ENCODE results near the gene CLTCL1.

The CLTCL1 gene

DNA sequence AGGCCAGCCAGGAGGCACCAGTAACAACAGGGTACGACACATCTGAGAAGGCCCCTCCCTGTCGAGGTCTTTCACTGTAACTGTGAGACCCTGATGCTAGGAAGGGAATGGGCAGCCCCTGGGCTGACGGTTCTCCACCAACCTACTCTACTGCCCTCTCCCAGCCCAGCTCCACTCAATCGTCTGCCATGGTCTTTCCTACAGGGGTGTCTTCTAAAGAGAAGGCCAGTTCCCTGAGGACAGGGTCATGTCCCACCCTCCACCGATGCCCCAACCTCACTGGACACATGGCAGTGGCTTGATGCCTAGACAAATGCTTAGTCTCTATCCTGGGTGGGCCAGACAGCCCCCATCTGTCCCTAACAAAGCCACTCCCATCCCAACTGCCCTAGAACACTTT, 67.0 kb downstream of the CLTCL1 start:
- H2AFZ ChIP-seq: no peak overlapping the region
- H3K27ac ChIP-seq: no peak overlapping the region
- TF ChIP-seq, protein P1, sequence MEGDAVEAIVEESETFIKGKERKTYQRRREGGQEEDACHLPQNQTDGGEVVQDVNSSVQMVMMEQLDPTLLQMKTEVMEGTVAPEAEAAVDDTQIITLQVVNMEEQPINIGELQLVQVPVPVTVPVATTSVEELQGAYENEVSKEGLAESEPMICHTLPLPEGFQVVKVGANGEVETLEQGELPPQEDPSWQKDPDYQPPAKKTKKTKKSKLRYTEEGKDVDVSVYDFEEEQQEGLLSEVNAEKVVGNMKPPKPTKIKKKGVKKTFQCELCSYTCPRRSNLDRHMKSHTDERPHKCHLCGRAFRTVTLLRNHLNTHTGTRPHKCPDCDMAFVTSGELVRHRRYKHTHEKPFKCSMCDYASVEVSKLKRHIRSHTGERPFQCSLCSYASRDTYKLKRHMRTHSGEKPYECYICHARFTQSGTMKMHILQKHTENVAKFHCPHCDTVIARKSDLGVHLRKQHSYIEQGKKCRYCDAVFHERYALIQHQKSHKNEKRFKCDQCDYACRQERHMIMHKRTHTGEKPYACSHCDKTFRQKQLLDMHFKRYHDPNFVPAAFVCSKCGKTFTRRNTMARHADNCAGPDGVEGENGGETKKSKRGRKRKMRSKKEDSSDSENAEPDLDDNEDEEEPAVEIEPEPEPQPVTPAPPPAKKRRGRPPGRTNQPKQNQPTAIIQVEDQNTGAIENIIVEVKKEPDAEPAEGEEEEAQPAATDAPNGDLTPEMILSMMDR (IDR thresholded peaks at IDR 0.05): no peak
- H3K27me3 ChIP-seq (ENCODE audit: control insufficient read depth, insufficient read depth, low read length): no peaks in the 10 kb centered on the region
- no peaks in the 10 kb centered on the region for H3K9me3 ChIP-seq (ENCODE audit: control insufficient read depth, low read length)
- H3K4me1 ChIP-seq: no peaks in the 10 kb centered on the region
- no peak overlapping the region for H3K4me3 ChIP-seq (ENCODE audit: low read depth, low read length)
- no peak overlapping the region for H3K9ac ChIP-seq
- no peaks in the 10 kb centered on the region for H3K79me2 ChIP-seq
- H3K36me3 ChIP-seq (ENCODE audit: control insufficient read depth, insufficient read depth, low read length): no peaks in the 10 kb centered on the region
- H3K4me2 ChIP-seq (ENCODE audit: low read length): no peak overlapping the region

DNA sequence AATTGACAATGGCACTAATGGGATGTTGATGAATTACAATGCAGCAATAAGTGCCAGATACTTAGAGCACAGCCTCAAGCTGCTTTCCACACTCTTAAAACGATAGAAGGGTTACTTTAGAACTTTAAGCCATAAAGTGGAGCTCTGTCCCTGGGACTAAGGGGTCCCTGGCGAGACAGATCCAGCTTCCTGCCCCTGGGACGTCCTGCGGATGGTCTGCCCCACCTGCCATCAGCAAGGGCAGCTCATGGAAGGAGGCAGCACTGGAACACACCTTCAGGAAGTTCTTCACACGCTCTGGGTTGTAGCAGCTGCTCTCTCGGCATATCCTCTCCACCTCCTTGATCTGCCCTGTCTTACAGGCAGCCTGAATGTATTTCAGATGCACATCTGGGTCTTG, 67.9 kb downstream of the CLTCL1 start:
- Histone ChIP-seq H3K9ac (no peak overlapping the region), H3K4me3 (ENCODE audit: low read depth, low read length) (no peak overlapping the region), H3K27ac (no peak overlapping the region), H3K4me2 (ENCODE audit: low read length) (no peak overlapping the region), H3K27me3 (ENCODE audit: control insufficient read depth, insufficient read depth, low read length) (no peaks in the 10 kb centered on the region), H3K36me3 (ENCODE audit: control insufficient read depth, insufficient read depth, low read length) (no peaks in the 10 kb centered on the region), H3K4me1 (no peaks in the 10 kb centered on the region), H2AFZ (no peak overlapping the region), H3K9me3 (ENCODE audit: control insufficient read depth, low read length) (no peaks in the 10 kb centered on the region), H3K79me2 (no peaks in the 10 kb centered on the region)
- TF ChIP-seq, protein P1 (IDR thresholded peaks at IDR 0.05): no peak

DNA sequence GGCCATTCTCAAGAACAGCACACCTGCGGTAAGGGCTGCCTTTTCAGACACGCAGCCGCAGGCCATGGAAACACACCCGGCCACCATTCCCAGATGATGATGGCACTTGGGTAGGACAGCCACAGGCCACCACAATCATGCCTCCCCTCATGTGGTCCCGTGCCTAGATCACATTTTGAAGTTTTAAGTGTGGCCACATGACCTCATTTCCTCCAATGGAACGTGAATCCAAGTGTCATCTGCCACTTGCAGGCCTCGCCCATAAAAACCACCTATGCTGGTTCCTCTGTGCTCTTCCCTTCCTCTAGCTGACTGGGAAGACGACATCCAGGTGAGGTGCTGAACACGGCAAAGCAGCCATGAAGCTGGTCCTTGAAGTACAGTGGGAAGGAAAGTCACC, 68.4 kb downstream of the CLTCL1 start:
- no peaks in the 10 kb centered on the region for H3K4me1 ChIP-seq
- H3K9me3 ChIP-seq (ENCODE audit: control insufficient read depth, low read length): no peaks in the 10 kb centered on the region
- H3K27ac ChIP-seq: no peak overlapping the region
- no peaks in the 10 kb centered on the region for H3K36me3 ChIP-seq (ENCODE audit: control insufficient read depth, insufficient read depth, low read length)
- H3K79me2 ChIP-seq: no peaks in the 10 kb centered on the region
- H2AFZ ChIP-seq: no peak overlapping the region
- H3K9ac ChIP-seq: no peak overlapping the region
- H3K4me3 ChIP-seq (ENCODE audit: low read depth, low read length): no peak overlapping the region
- no peak overlapping the region for H3K4me2 ChIP-seq (ENCODE audit: low read length)
- H3K27me3 ChIP-seq (ENCODE audit: control insufficient read depth, insufficient read depth, low read length): no peaks in the 10 kb centered on the region
- TF ChIP-seq, protein P1 (IDR thresholded peaks at IDR 0.05): no peak

DNA sequence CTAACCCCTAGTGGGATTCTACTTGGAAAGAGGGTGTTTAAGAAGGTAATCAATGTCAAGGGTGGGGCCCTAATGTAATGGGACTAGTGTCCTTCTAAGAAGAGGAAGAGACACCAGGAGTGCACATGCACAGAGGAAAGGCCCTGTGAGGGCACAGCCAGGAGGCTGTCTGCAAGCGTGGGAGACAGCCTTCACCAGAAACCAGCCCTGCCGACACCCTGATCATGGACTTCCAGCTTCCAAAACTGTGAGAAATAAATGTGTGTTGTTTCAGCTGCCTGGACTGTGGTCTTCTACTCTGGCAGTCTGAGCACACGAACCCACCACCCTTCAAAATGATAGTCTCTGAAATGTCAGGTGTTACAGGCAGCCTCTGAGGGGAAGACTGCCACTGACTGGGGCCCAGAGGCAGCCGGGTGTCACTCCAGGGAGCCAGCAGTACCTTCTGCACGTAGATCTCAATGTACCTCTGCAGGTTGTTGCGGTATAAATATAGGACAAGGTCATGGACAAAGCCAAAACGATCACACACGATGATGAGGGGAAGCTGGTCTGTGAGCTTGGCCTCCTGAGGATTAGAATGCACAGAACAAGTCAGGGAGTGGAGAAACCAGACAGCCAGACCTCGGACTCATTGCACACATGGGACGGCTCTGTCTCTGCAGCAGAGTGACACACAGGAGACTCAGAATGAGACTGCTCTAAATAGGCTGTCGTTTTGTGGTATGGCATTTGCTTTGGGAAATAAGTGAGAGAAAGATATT, 69.1 kb downstream of the CLTCL1 start:
- Histone ChIP-seq H3K9me3 (ENCODE audit: control insufficient read depth, low read length) (no peaks in the 10 kb centered on the region), H3K4me2 (ENCODE audit: low read length) (no peak overlapping the region), H3K27me3 (ENCODE audit: control insufficient read depth, insufficient read depth, low read length) (no peaks in the 10 kb centered on the region), H3K4me1 (no peaks in the 10 kb centered on the region), H3K36me3 (ENCODE audit: control insufficient read depth, insufficient read depth, low read length) (no peaks in the 10 kb centered on the region), H3K4me3 (ENCODE audit: low read depth, low read length) (no peak overlapping the region), H3K9ac (no peak overlapping the region), H3K79me2 (no peaks in the 10 kb centered on the region), H3K27ac (no peak overlapping the region), H2AFZ (no peak overlapping the region)
- TF ChIP-seq, protein P1 (IDR thresholded peaks at IDR 0.05): no peak

DNA sequence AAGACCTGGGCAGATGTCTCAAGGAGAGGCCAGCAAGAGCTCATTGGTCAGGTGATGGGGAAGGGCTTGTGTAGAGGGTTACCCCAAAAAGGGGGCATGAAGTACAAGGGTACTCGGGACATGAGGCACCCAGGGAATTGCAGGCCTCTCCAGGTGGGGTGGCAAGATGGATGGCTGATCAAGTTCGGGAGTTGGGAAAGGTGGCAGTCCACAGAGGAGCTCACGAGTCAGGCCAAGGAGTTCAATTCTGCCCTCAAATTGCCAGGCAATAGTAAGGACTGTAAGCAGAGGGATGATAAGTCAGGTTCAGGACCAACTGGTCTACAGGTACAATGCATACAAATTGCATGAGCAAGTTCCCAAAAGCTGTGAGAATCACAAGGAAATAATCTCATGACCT, 70.7 kb downstream of the CLTCL1 start:
- Histone ChIP-seq H3K79me2 (no peaks in the 10 kb centered on the region), H3K36me3 (ENCODE audit: control insufficient read depth, insufficient read depth, low read length) (no peaks in the 10 kb centered on the region), H3K4me3 (ENCODE audit: low read depth, low read length) (no peak overlapping the region)

More for the DNA sequence above, 70.7 kb downstream of the CLTCL1 start:
- no peak overlapping the region for H2AFZ ChIP-seq
- no peaks in the 10 kb centered on the region for H3K4me1 ChIP-seq
- no peak overlapping the region for H3K9ac ChIP-seq
- H3K4me2 ChIP-seq (ENCODE audit: low read length): no peak overlapping the region
- H3K9me3 ChIP-seq (ENCODE audit: control insufficient read depth, low read length): no peaks in the 10 kb centered on the region
- H3K27me3 ChIP-seq (ENCODE audit: control insufficient read depth, insufficient read depth, low read length): no peaks in the 10 kb centered on the region
- H3K27ac ChIP-seq: no peak overlapping the region
- TF ChIP-seq, protein P1 (IDR thresholded peaks at IDR 0.05): no peak
